GM18511 (cell line): Measurements from ENCODE around the gene CRYBG2.
"Not testable (repeated sequence)": the region's sequence is repeated elsewhere in the genome, so short reads cannot be mapped to it uniquely, and the experiment has no call there.

Source experiments
- ATAC-seq: cut with Tn5 transposase; IDR thresholded peaks from one replicate; pipeline ENCODE4 v1.9.1; 2021; ENCODE audit warnings: mild to moderate bottlenecking, moderate library complexity; ENCODE audit not compliant: unreplicated experiment

The CRYBG2 gene

DNA sequence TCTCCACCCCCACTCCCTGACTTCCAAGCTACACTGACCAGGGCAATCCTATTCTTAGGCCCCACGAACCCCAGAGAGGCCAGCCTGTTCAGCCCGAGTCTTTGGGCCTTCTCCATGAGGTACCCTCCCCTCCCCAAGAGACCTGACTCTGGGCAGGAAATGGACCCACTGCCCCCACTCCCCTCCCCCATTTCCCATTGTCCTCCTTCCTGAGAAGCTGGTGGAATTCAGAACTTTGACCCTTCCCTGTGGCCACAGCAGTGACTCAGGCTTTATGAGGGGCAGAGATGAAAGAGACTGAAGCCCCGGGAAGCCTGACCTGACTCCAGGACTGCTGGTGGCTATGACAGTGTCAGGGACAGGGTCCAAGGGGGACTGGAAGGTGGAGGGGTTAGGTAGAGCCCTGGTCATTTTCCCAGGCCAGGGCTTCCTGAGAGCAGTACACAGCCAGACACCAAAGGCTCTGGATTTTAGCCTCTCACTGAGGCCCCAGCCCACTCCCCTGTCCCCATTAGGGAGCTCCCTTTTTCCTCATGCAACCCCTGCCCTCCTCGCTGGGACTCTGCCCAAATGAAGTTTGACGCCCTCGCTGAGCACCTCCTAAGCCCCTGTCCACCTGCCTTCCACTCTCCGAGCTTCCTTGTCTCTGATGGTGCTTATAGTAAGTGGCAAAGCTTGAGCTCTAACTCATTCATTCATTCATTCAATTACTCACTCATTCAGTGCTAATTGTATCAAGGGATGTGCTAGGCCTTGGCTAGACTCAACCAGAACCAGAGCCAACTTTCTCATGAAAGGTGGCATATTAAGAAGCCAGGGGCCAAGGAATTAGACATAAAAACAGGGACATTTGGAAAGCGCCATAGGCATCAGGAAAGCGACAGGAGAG is 3.0 kb downstream of the CRYBG2 start:
- ATAC-seq: no peak

DNA sequence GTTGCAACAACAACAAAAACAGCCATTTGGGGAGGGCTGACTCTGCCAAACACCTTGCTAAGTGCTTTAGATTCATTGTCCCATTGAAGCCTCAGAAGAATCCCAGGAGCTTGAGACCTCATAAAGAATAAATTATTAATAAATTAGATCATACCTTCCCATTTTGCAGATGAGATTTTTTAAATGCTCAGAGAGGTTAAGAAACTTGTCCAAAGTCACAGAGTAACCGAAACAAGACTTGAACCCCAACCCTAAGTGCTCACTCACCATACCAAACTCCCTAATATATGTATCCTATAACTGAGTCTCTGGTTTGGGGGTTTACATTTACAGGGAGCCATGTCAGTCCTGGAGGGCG is 3.6 kb downstream of the CRYBG2 start:
- no peak for ATAC-seq

DNA sequence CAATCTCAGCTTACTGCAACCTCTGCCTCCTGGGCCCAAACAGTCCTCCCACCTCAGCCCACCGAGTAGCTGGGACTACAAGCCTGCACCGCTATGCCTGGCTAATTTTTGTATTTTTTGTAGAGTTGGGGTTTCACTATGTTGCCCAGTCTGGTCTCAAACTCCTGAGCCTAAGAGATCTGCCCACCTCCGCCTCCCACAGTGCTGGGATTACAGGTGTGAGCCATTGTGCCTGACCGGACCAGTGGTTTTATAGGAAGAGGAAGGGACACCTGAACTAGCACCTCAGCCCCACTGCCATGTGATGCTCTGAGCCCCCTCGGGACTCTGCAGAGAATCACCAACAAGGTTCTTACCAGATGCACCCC is 4.1 kb downstream of the CRYBG2 start:
- no peak for ATAC-seq

DNA sequence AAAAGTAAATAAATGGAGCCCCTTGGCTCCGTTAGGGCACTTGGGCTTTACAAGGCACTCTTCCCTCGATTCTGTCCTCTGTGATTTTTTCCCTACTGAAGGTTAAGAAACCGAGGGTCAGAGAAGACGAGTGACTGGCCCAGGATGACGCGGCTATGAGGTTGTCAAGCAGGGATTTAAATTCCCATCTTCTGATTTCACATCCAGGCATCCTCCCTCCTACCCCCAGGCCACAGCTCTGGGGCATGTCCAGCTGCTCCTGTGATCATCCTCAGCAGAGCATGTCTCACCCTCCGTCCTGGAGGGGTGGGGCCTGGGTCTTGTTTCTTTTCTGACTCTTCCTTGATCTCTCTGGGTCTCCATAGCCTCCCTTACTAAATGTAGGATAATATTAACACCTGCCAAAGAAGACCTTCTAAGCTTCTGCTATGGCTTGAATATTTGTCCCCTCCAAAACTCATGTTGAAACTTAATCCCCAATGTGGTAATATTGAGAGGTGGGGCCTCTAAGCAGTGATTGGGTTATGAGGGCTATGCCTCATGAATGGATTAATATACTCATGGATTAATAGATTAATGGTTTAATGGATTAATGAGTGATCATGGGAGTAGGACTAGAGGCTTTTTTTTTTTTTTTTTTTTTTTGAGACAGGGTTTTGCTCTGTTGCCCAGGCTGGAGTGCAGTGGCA is 4.6 kb downstream of the CRYBG2 start:
- no peak for ATAC-seq

DNA sequence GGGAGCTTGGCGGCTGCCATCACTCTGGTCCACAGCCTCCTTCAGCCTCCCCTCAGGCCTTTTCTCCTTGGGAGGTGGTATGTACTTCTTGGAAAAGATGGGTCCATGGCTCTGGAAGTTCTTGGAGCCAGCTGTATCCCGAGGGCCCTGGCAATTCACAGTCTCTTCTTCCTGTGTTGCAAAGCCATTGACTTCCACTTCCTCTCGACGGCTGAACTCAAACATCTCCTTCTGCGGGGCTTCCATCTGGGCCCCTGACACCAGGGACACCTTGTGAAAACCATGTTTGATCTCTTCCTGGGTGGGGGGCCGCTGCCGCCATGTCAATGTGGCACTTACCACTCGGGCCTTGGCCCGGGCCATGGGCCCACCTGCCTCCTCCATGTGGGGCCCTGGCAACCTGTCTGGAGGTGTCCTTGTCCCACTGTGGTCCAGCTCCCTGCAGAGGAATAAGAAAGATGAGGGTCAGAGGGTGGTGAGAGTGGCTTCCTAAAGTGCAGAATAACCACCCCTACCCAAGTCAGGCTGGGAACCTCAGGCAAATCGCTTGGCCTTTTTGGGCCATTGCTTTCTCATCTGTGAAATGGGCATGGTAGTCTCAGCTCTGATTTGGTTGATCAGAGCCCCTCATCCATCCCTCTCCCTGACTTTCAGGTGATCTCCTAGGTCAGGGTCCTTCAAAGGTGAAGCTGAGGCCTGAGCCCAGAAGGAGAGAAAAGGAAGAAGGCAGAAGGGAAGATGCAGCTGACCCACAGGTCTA is 7.5 kb downstream of the CRYBG2 start:
- ATAC-seq: no peak

DNA sequence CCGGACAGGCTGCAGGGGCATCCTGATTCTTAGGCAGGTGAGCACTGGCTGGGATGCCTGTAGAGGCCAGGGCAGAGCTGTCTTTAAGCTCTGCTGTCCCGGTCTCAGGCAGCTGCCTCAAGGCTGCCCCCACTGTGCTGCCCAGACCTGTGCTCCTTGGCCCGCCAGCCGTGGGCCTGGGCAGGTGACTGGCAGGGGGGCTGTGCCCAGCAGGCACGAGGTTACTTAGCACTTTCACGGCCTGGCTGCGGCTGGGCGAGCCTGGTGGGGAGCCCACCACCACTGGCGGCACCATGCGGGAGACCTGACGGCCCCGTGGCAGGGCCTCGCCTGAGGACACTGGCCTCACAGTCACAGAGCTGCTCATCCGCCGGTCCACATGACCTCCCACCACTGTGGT is 8.2 kb downstream of the CRYBG2 start:
- no peak for ATAC-seq

DNA sequence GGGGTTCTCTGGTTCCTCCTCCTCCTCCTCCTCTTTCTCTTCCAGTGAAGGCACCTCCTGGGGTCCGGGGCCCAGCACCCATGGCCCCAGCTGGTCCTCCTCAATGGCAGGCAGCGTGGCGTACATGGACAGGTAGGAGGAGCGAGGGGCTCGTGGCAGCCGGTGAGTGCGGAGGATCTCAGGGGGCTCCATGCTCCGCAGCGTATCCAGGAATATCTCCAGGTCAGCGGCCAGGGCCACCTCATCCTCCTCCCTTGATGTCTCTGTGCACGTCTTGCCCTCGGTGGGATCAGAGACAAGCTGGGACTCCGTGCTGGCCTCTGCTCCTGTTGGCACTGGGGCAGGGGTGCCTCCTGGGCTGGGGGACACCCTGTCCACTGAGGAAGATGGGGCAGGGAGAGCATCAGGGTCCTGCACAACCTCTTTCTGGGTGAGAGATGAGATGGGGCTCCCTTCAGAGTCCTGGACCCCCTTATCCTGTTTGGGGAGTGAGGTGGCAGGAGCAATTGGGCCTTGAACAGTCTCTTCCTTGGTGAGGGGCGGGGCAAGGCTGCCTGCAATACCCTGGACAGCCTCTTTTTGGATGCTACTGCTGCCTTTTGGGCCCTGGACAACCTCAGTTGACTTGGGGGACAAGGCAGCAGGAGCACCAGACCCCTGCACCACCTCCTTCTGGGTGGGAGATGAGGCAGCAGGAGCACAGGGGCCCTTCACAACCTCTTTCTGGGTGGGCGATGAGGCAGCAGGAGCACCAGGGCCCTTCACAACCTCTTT is 9.6 kb downstream of the CRYBG2 start:
- ATAC-seq: no peak

DNA sequence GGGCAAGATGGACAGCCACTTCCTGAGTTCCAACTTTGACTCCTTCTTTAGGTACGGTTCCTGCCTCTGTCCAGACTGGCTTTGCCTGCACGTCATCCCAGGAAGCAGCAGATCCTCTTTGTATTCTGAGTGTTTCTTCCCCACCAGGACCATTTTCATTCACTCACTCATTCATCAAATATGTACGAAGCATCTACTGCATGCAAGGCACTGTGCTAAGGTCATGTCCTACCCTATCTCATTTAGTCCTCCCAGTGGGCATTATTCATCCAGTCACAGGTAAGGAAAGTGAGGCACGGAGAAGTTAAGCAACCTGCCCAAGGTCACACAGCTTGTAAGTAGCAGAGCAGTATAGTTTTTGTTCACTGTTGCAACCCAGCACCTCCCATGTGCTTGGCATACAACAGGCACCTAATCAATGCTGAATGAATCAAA is 13.9 kb downstream of the CRYBG2 start:
- no peak for ATAC-seq

DNA sequence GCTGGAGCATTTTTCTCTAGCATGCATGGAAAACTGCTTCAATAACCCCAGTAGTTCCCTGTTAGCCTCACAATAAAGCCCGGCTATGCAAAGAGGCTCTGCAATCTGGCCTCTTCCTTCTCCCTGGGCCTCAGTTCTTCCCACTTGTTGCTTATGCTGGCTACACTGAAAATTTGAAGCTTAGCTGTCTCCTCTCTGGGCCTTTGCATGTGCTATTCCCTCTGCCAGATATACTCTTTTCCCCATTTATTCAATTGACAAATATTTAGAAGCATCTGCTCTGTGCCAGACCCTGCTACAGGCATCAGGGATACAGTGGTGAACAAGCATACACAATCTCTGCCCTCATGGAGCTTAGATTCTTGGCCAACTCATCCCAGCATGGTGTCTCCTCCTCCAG is 15.3 kb downstream of the CRYBG2 start:
- ATAC-seq: no peak

DNA sequence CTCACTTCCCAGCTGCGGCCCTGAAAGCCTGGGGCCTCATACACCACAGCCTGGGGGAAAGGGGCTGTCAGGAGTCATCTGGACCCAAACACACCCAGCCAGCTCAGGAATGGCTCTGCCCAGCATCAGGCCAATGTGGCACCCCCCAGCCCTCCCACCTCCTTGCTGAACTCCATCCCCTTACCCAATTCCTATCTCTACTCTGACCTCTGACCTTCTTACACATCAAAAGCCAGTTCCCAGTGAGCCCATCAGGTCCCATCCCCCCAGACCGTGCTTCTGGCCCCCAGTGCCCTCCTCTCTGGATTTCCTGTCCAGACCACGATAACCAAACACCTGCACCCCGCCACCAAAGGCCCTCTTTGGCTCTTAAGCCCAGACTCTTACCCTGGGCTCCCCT is 16.3 kb downstream of the CRYBG2 start:
- no peak for ATAC-seq

DNA sequence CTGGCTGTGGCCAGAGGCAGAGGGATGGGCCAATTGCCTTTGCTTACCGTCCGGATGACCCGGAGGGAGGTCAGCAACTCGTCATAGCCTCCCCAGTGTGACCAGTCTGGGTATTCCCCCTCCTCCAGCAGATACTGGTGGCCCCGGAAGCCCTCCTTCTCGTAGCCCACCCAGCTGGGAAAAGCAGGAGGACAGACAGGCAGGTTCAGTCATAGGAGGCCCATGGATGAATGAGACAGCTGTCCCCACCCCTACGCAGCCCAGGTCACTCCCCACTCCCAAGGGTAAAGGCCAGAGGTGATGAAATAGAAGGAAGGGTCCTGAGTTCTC is 16.8 kb downstream of the CRYBG2 start:
- ATAC-seq: no peak

DNA sequence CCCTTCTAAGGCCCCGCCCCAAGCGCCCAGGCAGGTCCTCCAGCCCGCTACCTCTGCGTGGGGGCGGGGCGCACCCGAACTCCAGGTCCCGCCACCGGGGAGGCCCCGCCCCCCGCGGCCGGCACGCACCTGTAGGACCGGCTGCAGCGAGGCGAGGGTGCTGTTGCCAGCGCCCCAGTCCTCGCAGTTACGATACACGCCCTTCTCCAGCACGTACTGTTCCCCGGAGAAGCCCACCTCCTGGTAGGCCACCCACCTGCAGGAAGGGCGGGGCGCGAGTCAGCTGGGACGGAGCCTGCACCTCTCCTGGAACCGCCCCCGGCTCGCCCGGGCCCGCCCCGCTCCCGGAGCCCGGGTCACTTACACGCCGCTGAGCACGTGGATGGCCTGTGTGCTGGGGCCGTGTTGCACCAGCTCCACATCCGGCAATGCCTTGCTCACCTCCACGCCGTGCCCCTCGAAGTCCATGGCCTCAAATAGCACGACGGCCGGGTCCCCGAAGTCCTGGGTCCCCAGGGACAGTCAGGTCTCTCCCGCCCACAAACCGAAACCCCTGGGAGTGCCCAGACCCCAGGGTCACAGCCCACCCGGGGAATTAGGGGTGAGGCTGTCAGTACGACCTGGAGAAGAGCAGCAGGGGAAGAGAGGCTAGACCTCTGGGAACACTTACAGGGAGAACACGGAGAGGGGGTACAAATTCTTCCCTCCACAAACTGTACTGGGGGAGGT is 17.3 kb downstream of the CRYBG2 start:
- ATAC-seq: peak; percentile 55

DNA sequence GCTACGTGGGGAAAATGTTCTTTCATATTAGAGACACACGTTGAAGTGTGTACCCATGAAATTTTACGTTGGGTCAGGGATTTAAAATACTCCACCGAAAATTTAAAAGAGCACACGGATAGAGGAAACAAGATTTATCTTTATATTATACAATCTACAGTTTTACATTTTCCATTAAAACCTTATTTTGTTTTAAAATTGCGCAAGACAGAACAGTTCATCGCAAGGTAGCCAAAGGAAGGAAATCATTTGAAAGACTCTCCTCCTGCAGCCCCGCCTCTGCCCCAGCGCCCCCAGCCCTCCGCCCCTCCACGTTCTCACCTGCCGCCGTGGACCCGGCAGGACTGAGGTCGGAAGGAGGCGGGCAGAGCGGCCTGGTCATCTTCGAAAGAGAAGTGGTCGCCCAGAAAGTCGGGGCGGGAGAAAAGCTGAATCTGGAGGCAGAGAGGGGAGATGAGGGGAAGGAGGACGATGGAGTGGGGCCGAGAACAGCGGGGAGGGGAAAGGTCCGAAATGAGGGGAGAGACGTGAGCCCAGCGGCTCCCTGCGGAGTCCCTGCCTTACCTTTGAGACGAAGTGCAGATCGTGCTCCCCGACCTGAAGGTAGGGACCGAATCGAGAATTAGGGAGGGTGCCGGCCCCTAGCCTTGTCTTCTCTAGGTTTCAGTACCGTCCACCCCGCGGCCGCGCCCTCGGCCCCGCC is 18.0 kb downstream of the CRYBG2 start:
- no peak for ATAC-seq

DNA sequence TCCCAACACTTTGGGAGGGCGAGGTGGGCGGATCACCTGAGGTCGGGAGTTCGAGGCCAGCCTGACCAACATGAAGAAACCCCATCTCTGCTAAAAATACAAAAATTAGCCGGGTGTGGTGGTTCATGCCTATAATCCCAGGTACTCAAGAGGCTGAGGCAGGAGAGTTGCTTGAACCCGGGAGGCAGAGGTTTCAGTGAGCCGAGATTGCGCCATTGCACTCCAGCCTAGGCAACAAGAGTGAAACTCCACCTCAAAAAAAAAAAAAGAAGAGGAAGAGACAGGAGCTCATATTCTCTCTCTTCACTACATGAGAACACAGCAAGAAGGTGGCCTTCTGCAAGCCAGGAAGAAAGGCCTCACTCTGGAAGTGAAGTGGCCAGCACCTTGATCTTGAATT is 20.6 kb downstream of the CRYBG2 start:
- not testable (repeated sequence) for ATAC-seq

DNA sequence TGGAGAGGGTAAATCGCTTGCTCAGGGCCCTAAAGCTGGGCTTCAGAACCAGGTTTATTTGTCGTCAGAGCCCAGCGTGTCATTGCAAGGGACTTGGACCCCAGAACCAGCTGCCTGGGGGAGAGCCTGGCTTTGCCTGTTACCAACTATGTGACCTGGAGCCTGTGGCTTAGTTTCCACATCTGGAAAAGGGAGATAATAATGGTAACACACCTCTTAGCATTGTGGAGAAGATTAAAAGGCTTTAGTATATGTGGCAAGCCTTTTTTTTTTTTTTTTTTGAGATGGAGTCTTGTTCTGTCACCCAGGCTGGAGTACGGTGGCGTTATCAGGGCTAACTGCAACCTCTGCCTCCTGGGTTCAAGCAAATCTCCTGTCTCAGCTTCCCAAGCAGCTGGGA is 23.7 kb downstream of the CRYBG2 start:
- no peak for ATAC-seq

DNA sequence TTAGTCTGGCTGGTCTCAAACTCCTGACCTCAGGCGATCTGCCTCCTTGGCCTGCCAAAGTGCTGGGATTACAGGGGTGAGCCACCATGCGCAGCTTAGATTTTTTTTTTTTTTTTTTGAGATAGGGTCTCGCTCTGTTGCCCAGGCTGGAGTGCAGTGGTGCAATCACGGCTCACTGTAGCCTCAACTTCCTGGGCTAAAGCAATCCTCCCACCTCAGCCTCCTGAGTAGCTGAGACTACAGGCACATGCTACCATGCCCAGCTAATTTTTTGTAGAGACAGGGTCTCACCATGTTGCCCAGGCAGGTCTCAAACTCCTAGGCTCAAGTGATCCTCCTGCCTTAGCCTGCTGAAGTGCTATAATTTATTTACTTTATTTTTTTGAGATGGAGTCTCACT is 24.6 kb downstream of the CRYBG2 start:
- ATAC-seq: not testable (repeated sequence)

DNA sequence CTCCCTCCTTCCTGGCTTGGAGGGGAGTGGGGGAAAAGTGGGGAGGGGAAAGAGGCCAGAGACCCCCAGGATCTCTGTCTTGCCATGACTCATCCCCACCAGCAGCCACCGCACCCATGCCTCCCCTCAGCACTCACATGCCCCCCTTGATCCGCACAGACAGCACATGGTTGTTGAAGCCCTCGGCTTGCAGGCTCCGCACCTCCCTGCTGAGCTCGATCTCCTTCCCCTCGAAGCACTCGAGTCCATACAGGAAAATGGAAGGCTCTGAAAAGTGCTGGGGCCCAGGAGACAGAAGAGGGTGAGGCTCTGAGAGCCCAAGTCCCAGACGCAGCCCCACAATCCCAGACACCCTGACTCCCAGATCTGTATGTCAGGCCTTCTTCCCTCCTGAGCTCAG is 25.3 kb downstream of the CRYBG2 start:
- no peak for ATAC-seq

DNA sequence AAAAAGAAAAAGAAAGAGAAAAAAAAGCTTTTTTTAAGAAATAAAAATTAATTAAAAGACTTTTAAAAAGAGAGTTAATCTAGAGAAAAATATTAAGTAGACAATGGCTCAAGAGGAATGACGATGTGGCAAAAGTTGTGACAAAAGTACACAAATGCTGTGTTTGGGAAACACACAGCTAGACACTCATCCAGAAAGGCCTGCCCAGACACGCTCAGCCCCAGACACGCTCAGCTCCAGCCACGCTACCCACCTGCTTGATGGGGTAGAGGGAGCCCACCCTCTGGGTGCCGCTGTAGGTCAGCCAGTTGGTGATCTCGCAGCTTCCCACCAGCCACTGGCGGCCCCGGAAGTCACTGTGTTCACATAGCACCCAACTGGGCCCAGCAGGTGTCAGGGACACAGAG is 26.0 kb downstream of the CRYBG2 start:
- no peak for ATAC-seq

DNA sequence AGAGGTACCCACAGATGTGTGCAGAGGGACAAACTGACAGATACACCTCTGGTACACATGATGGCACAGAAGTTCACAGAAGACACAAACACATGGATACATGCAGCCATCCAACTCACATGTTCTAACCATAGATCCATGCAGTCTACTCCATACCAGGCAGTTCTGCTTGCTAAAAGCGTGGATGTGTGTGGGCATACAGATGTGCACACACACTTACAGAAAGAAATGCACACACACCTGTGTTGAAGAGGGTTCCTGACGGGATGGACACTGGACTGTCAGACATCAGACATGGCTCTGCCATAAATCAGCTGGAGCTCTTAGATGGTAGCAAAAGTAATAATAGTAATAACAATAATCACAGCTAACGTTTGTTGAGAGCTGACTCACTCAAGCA is 29.4 kb downstream of the CRYBG2 start:
- ATAC-seq: no peak

DNA sequence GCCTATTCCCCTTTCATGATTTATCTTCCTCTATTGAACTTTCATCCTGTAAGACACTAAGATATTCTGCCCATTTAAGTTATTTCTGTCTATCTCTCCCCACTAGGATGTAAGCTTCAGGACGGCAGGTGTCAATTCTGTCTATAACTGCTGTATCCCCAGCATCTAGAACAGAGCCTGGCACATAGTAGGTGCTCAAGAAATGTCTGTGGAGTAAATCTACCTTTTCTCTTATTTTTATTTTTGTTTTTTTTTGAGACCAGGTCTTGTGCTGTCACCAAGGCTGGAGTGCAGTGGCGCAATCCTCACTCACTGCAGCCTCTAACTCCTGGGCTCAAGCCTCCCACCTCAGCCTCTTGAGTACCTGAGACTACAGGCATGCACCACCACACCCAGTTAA is 30.5 kb downstream of the CRYBG2 start:
- ATAC-seq: no peak
